Measurements from ENCODE around the gene ARHGEF4. TPM values are rescaled to one million over a fixed set of nuclear protein-coding genes. Genes with fewer than 3 reads are reported as not detected.

ARHGEF4 gene
- total RNA-seq, 2 donors from 2014 or later: 0.77 to 1.5 TPM

- ATAC-seq (no peak), DNase-seq (no peak)
- Mint-ChIP-seq H3K27ac (no peak overlapping the region), H3K4me3 (no peak overlapping the region), H3K27me3 (peaks cover 7% of the 10 kb centered on the region), H3K4me1 (no peaks in the 10 kb centered on the region), H3K36me3 (ENCODE audit: low read depth) (no peaks in the 10 kb centered on the region)
- H3K9me3 ChIP-seq (ENCODE audit: control insufficient read depth, low read length, poor library complexity, severe bottlenecking): no peaks in the 10 kb centered on the region
Observed at GRCh38 chr2:130853391-130853790, 16.7 kb downstream of the ARHGEF4 start.

DNA sequence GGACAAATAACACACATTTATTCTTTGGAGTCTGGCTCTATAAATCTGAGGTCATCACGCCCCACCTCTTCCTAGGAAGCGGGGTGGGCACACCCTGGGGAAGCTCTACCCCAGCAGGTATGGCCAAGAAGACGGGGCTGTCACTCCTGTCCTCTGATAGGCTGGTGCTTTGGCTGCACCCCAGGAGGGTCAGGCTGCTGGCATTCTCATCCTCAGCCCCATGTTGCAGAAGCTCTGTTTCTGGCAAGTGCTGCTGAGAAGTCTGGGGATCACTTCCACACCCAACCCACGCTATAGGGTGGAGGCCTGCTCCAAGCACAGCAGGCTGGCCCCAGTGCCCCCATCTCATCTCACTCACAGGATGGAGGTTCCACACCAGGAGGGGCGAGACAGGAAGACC lies 17.6 kb downstream of the ARHGEF4 start:
- no peak overlapping the region for H3K4me3 Mint-ChIP-seq
- peaks cover 7% of the 10 kb centered on the region for H3K27me3 Mint-ChIP-seq
- ATAC-seq: no peak
- DNase-seq: no peak
- H3K27ac Mint-ChIP-seq: no peak overlapping the region
- no peaks in the 10 kb centered on the region for H3K36me3 Mint-ChIP-seq (ENCODE audit: low read depth)
- H3K4me1 Mint-ChIP-seq: no peaks in the 10 kb centered on the region
- H3K9me3 ChIP-seq (ENCODE audit: control insufficient read depth, low read length, poor library complexity, severe bottlenecking): no peaks in the 10 kb centered on the region

GRCh38 chr2:130864830-130865800 lies 28.4 kb downstream of the ARHGEF4 start:
- peaks cover 15% of the 10 kb centered on the region for H3K27me3 Mint-ChIP-seq
- H3K27ac Mint-ChIP-seq: no peak overlapping the region
- H3K9me3 ChIP-seq (ENCODE audit: control insufficient read depth, low read length, poor library complexity, severe bottlenecking): no peaks in the 10 kb centered on the region
- no peaks in the 10 kb centered on the region for H3K4me1 Mint-ChIP-seq
- H3K4me3 Mint-ChIP-seq: no peak overlapping the region
- ATAC-seq (peak; percentile 55), DNase-seq (no peak)
- no peaks in the 10 kb centered on the region for H3K36me3 Mint-ChIP-seq (ENCODE audit: low read depth)

DNA sequence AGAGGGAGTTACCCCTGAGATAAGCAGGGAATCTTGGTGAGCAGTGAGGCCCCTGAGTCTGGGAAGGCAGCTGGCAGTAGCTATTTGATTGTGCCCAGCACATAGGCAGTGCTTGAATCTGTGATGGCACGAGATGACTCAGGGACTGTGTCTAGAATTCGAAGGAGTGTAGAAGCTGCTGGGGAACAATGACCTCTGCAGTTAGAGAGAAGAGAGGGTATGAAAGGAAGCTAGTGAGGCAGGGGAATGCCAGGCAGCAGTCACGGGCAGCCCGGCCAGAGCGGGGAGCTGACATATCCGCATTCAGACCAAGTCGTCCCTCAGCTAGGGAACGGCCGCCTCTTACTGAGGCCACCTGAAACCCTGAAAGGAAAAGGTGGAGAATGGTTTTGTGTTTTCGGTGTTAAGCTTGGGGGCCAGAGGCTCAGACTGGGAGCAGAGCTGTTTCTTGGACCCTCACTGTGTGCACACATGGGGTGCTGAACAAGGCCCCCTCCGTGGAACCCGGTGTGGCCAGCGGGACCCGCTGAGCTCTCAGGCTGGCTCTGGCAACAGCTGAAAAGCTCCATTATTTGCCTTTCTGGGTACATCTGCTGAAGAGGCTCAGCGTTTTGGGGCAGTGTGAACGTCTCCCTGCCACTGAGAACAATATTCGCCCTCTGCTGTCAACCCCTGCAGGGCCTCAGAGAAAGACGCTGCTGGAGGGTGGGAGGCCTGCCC lies 32.9 kb downstream of the ARHGEF4 start:
- Mint-ChIP-seq H3K36me3 (ENCODE audit: low read depth) (no peaks in the 10 kb centered on the region), H3K4me1 (no peaks in the 10 kb centered on the region), H3K27ac (peak overlapping the region; percentile 43), H3K4me3 (no peak overlapping the region), H3K27me3 (peaks cover 22% of the 10 kb centered on the region)
- DNase-seq (no peak), ATAC-seq (no peak)
- H3K9me3 ChIP-seq (ENCODE audit: control insufficient read depth, low read length, poor library complexity, severe bottlenecking): no peaks in the 10 kb centered on the region

- DNase-seq (no peak), ATAC-seq (no peak)
- Mint-ChIP-seq H3K27ac (no peak overlapping the region), H3K4me1 (peaks cover 2% of the 10 kb centered on the region), H3K36me3 (ENCODE audit: low read depth) (no peaks in the 10 kb centered on the region), H3K4me3 (no peak overlapping the region), H3K27me3 (peaks cover 26% of the 10 kb centered on the region)
- no peaks in the 10 kb centered on the region for H3K9me3 ChIP-seq (ENCODE audit: control insufficient read depth, low read length, poor library complexity, severe bottlenecking)
Observed at GRCh38 chr2:130870161-130870485, 33.4 kb downstream of the ARHGEF4 start.

DNA sequence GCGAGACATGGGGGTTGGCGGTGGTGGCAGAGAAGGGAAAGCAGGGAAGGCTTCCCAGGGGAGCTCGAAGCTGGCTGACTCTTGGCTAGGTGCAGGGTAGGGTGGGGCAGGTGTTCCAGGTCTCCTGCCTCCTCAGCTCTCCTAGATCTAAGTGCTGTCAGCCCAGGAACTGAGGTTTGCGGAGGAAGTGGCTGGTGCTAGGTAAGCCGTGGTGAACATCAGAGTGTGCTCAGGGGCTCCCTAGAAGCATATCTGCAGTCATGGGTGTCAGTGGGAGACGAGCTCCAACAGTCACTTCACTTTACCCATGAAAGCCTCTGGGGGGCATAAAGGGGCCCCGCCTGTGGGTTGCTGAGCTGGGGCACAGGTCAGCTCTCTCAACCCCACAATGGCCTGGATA lies 34.1 kb downstream of the ARHGEF4 start:
- ATAC-seq (no peak), DNase-seq (no peak)
- H3K9me3 ChIP-seq (ENCODE audit: control insufficient read depth, low read length, poor library complexity, severe bottlenecking): no peaks in the 10 kb centered on the region
- Mint-ChIP-seq H3K27me3 (peaks cover 33% of the 10 kb centered on the region), H3K27ac (no peak overlapping the region), H3K4me1 (peaks cover 2% of the 10 kb centered on the region), H3K36me3 (ENCODE audit: low read depth) (no peaks in the 10 kb centered on the region), H3K4me3 (no peak overlapping the region)

- H3K27me3 Mint-ChIP-seq: peaks cover 37% of the 10 kb centered on the region
- H3K4me3 Mint-ChIP-seq: no peak overlapping the region
- no peaks in the 10 kb centered on the region for H3K36me3 Mint-ChIP-seq (ENCODE audit: low read depth)
- no peak overlapping the region for H3K27ac Mint-ChIP-seq
- no peaks in the 10 kb centered on the region for H3K9me3 ChIP-seq (ENCODE audit: control insufficient read depth, low read length, poor library complexity, severe bottlenecking)
- H3K4me1 Mint-ChIP-seq: peaks cover 2% of the 10 kb centered on the region
- DNase-seq (no peak), ATAC-seq (no peak)
Observed at GRCh38 chr2:130871843-130872740, 35.4 kb downstream of the ARHGEF4 start.

DNA sequence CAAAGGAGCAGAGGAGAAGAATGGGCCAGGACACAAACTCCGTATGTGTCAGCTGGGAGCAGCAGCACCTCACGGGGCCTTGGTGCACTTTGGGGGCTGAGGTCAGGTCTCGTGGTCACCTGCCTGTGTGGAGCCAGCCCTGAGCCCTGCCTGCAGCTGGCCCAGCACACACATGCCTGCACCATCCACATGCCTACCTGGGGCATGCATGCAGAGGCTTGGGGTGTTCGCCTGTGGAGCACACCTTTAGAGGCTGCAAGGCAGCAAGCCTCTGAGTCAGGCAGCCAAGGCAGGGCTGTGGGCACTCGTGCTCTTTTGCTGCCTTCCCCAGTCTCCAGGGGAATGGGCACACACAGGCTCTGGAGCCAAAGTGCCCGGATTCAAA lies 36.0 kb downstream of the ARHGEF4 start:
- H3K9me3 ChIP-seq (ENCODE audit: control insufficient read depth, low read length, poor library complexity, severe bottlenecking): no peaks in the 10 kb centered on the region
- no peaks in the 10 kb centered on the region for H3K36me3 Mint-ChIP-seq (ENCODE audit: low read depth)
- H3K4me1 Mint-ChIP-seq: peaks cover 2% of the 10 kb centered on the region
- no peak overlapping the region for H3K27ac Mint-ChIP-seq
- DNase-seq: no peak
- H3K27me3 Mint-ChIP-seq: peaks cover 37% of the 10 kb centered on the region
- H3K4me3 Mint-ChIP-seq: no peak overlapping the region
- no peak for ATAC-seq

GRCh38 chr2:130873700-130874346 lies 37.1 kb downstream of the ARHGEF4 start:
- ATAC-seq (peak; percentile 79), DNase-seq (peak; percentile 48 to 54 (median 51))
- no peak overlapping the region for H3K4me3 Mint-ChIP-seq
- H3K4me1 Mint-ChIP-seq: peaks cover 2% of the 10 kb centered on the region
- no peak overlapping the region for H3K27ac Mint-ChIP-seq
- H3K27me3 Mint-ChIP-seq: peaks cover 34% of the 10 kb centered on the region
- H3K36me3 Mint-ChIP-seq (ENCODE audit: low read depth): no peaks in the 10 kb centered on the region
- no peaks in the 10 kb centered on the region for H3K9me3 ChIP-seq (ENCODE audit: control insufficient read depth, low read length, poor library complexity, severe bottlenecking)

- Mint-ChIP-seq H3K27ac (no peak overlapping the region), H3K4me3 (no peak overlapping the region), H3K27me3 (peaks cover 27% of the 10 kb centered on the region), H3K36me3 (ENCODE audit: low read depth) (no peaks in the 10 kb centered on the region), H3K4me1 (peaks cover 2% of the 10 kb centered on the region)
- no peaks in the 10 kb centered on the region for H3K9me3 ChIP-seq (ENCODE audit: control insufficient read depth, low read length, poor library complexity, severe bottlenecking)
- DNase-seq (no peak), ATAC-seq (no peak)
Observed at GRCh38 chr2:130874512-130874911, 37.8 kb downstream of the ARHGEF4 start.

GRCh38 chr2:130875935-130876334 lies 39.2 kb downstream of the ARHGEF4 start:
- no peak for DNase-seq
- H3K9me3 ChIP-seq (ENCODE audit: control insufficient read depth, low read length, poor library complexity, severe bottlenecking): no peaks in the 10 kb centered on the region
- no peak for ATAC-seq
- Mint-ChIP-seq H3K27ac (no peak overlapping the region), H3K27me3 (peaks cover 23% of the 10 kb centered on the region), H3K4me3 (no peak overlapping the region), H3K36me3 (ENCODE audit: low read depth) (no peaks in the 10 kb centered on the region), H3K4me1 (peaks cover 2% of the 10 kb centered on the region)

DNA sequence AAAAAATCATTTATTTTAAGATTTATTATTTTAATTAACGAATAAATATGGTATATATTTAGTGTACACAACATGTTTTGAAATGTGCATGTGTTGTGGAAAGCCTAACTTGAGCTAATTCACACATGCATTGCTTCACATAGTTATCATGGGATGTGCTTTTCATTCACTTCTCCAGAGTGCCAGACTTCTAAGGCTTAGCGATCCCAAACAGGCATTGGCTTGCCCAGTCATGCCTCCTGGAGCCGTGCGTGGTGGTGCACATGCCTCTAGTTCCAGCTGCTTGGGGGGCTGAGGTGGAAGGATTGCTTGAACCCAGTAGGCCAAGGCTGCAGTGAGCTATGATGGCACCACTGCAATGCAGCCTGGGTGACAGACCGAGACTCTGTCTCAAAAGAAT lies 40.5 kb downstream of the ARHGEF4 start:
- no peaks in the 10 kb centered on the region for H3K9me3 ChIP-seq (ENCODE audit: control insufficient read depth, low read length, poor library complexity, severe bottlenecking)
- H3K4me1 Mint-ChIP-seq: peaks cover 2% of the 10 kb centered on the region
- H3K27me3 Mint-ChIP-seq: peaks cover 32% of the 10 kb centered on the region
- no peak overlapping the region for H3K4me3 Mint-ChIP-seq
- H3K27ac Mint-ChIP-seq: no peak overlapping the region
- no peaks in the 10 kb centered on the region for H3K36me3 Mint-ChIP-seq (ENCODE audit: low read depth)
- ATAC-seq (no peak), DNase-seq (no peak)
